ENCODE measurements around the gene CXCR2.

- no peak for TF ChIP-seq CTCF (IDR thresholded peaks at IDR 0.05; ENCODE audit: low read depth, low read length, poor library complexity, severe bottlenecking)
- no peak for TF ChIP-seq EZH2phosphoT487 (IDR thresholded peaks at IDR 0.05; ENCODE audit: borderline replicate concordance, low read length)
Measured at GRCh38 chr2:218146056-218146455, 20.2 kb downstream of the CXCR2 start.
